Measurements from ENCODE around the gene RNF144A. TPM values are rescaled to one million over a fixed set of nuclear protein-coding genes. Genes with fewer than 3 reads are reported as not detected.

RNF144A gene
- total and polyA plus RNA-seq, 2 of the 13 experiments (the other 11 are each of a cell fraction or from before 2014, with no cell fraction given): 13.9 to 16.5 TPM

DNA sequence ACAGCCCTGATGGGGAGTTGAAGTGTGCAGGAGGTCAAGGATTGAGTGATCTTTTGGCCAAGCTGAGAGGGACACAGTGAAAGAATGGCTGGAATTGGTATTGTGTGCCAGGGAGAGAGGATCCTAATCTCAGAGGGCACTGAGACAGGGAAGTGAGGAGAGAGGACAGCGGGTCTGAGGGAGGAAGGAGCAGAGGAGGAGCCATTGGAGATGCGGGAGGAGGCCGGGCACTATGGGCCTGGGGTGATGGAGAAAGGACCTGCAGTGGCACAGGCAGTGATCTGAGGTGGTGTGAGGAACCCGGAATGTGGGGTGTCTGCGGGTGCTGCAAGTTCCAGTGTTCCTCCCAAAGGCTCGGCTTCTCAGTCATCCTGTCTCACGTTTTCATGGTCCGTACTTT is 26.8 kb downstream of the RNF144A start:
- no TSS peak for BruUV-seq (replicated peaks)
- no peak overlapping the region for H3K27ac ChIP-seq (ENCODE audit: extremely low read length, insufficient read depth, low read length)
- no peak for ATAC-seq
- ChIA-PET CTCF (ENCODE audit: low intra/inter-chr PET ratio, low total read pairs) (no interaction called here), POLR2A (no interaction called here)
- H4K20me1 ChIP-seq (ENCODE audit: insufficient read depth, low read length): no peaks in the 10 kb centered on the region
- no peak overlapping the region for H3K4me3 ChIP-seq (replicated peaks in 1 of 3; ENCODE audit: insufficient read depth in 1 of 3, low read depth in 2 of 3, low read length in 3 of 3)
- peaks cover 6 to 39% of the 10 kb centered on the region in 2 experiments for H3K36me3 ChIP-seq (replicated peaks in 1 of 2; ENCODE audit: control insufficient read depth in 1 of 2, insufficient read depth in 2 of 2, low read length in 2 of 2)
- no peak for TF ChIP-seq HNRNPUL1 (IDR thresholded peaks at IDR 0.05; ENCODE audit: low read depth, low read length)
- TF ChIP-seq ZNF263 (CRISPR knock-in tag; IDR thresholded peaks at IDR 0.05): 0 out of 2 replicates have a peak, but pooled peaks have one; percentile 40
- H3K27me3 ChIP-seq (ENCODE audit: control insufficient read depth in 1 of 2, insufficient read depth in 2 of 2, low read length in 2 of 2): no peaks in the 10 kb centered on the region
- H3K79me2 ChIP-seq (ENCODE audit: insufficient read depth, low read length): no peaks in the 10 kb centered on the region
- no peak overlapping the region for H2AFZ ChIP-seq (ENCODE audit: low read length)
- H3K9ac ChIP-seq (ENCODE audit: insufficient read depth, low read depth, low read length): no peak overlapping the region
- in situ Hi-C loops (cut with HindIII; ENCODE audit: extremely low pct_ligation_motif_present, low pct_unique_long_range_greater_than_20kb) (no loop called here), intact Hi-C loops (cut with micrococcal nuclease; ENCODE audit: unreplicated experiment) (no loop called here)
- no peak overlapping the region for H3K4me2 ChIP-seq (ENCODE audit: low read depth, low read length)
- no peaks in the 10 kb centered on the region for H3K9me3 ChIP-seq (ENCODE audit: low read length)
- WGBS (ENCODE audit: low lambda C conversion rate): 98% methylated on average over 8 of the region's 8 CpGs
- no peak for FAIRE-seq
- DNase-seq (ENCODE audit: low spot score): no peak
- no peaks in the 10 kb centered on the region for H3K4me1 ChIP-seq (ENCODE audit: insufficient read depth, low read length)

DNA sequence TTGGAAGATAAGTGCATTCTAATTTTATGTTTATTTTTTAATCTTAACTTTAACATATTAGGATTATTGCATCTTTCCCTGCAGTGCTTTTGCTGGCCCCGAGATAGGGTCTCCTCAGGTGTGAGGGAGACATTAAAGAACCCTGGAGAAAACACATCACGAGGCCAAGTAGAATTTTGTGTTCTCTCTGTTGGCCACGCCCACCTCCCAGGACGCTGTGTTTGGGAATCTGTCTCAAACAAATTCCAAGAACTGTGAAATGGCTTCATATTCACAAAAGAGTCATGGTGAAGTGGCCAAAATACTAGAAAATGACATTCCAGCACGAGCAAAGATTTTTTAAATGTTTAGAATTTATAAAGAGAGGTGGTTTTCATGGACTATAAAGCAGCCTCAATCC is 27.3 kb downstream of the RNF144A start:
- Histone ChIP-seq H4K20me1 (ENCODE audit: insufficient read depth, low read length) (no peaks in the 10 kb centered on the region), H3K36me3 (replicated peaks in 1 of 2; ENCODE audit: control insufficient read depth in 1 of 2, insufficient read depth in 2 of 2, low read length in 2 of 2) (peaks cover 6 to 40% of the 10 kb centered on the region in 2 experiments), H2AFZ (ENCODE audit: low read length) (no peak overlapping the region), H3K4me3 (replicated peaks in 1 of 3; ENCODE audit: insufficient read depth in 1 of 3, low read depth in 2 of 3, low read length in 3 of 3) (no peak overlapping the region), H3K4me1 (ENCODE audit: insufficient read depth, low read length) (no peaks in the 10 kb centered on the region), H3K27me3 (ENCODE audit: control insufficient read depth in 1 of 2, insufficient read depth in 2 of 2, low read length in 2 of 2) (no peaks in the 10 kb centered on the region), H3K79me2 (ENCODE audit: insufficient read depth, low read length) (no peaks in the 10 kb centered on the region), H3K9ac (ENCODE audit: insufficient read depth, low read depth, low read length) (no peak overlapping the region), H3K9me3 (ENCODE audit: low read length) (no peaks in the 10 kb centered on the region), H3K4me2 (ENCODE audit: low read depth, low read length) (no peak overlapping the region), H3K27ac (ENCODE audit: extremely low read length, insufficient read depth, low read length) (no peak overlapping the region)
- ATAC-seq: no peak
- 92% methylated on average over 5 of the region's 5 CpGs for WGBS (ENCODE audit: low lambda C conversion rate)
- intact Hi-C loops (cut with micrococcal nuclease; ENCODE audit: unreplicated experiment) (no loop called here), in situ Hi-C loops (cut with HindIII; ENCODE audit: extremely low pct_ligation_motif_present, low pct_unique_long_range_greater_than_20kb) (no loop called here)
- no peak for TF ChIP-seq ZFP1 (CRISPR knock-in tag; IDR thresholded peaks at IDR 0.05)
- TF ChIP-seq ZNF256 (CRISPR knock-in tag; conservative IDR thresholded peaks at IDR 0.05): no peak
- TF ChIP-seq MBD4 (IDR thresholded peaks at IDR 0.05; ENCODE audit: borderline replicate concordance, low read length): no peak
- no peak for TF ChIP-seq TRAFD1 (CRISPR knock-in tag; IDR thresholded peaks at IDR 0.05; ENCODE audit: borderline replicate concordance)
- TF ChIP-seq ZNF331 (CRISPR knock-in tag; IDR thresholded peaks at IDR 0.05): no peak
- TF ChIP-seq RELA (CRISPR knock-in tag; IDR thresholded peaks at IDR 0.05): no peak
- ChIA-PET POLR2A (no interaction called here), CTCF (ENCODE audit: low intra/inter-chr PET ratio, low total read pairs) (no interaction called here)
- no TSS peak for BruUV-seq (replicated peaks)
- FAIRE-seq: no peak
- no peak for DNase-seq (ENCODE audit: low spot score)

All from HepG2 (cell line).